ENCODE measurements around the gene DOCK11. TPM values are rescaled to one million over a fixed set of nuclear protein-coding genes. Genes with fewer than 3 reads are reported as not detected.

Gene DOCK11
- total and polyA plus RNA-seq, 2 donors (not counting 1 experiment from before 2014, with no cell fraction given), result 40.1 to 85.3 TPM

DNA sequence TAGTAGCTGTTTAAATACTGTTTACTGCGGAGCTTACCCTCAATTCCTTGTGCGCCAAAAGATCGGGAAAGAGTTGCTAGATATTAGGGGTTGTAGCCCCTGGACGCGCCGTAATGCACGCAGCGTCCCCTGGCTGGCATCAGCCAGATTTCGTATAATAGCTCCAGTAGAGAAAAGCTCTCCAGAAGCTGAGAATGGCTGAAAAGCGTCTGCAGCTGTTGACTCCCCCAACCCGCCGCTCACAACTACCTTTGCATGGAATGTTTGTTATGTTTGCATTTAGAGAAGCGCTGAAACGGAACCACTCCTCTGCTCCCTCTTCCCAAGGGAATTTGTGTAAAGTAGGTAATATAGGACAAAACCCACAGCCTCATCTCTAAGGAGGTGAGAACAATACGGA is 3.7 kb downstream of the DOCK11 start:
- H3K27me3 ChIP-seq (ENCODE audit: control insufficient read depth, insufficient read depth, low read length), result no peaks in the 10 kb centered on the region
- H3K9ac ChIP-seq (ENCODE audit: insufficient read depth, low read length), result no peak overlapping the region
- peak overlapping the region in 1 of 4 experiments; percentile 10 for H3K4me3 ChIP-seq (replicated peaks in 1 of 4; ENCODE audit: control extremely low read depth in 1 of 4, insufficient read depth in 1 of 4, low read depth in 3 of 4, low read length in 4 of 4)
- no peak overlapping the region for H2AFZ ChIP-seq (ENCODE audit: low read length)
- no peaks in the 10 kb centered on the region for H4K20me1 ChIP-seq (ENCODE audit: control insufficient read depth, extremely low read depth, insufficient read depth, low read length)
- H3K27ac ChIP-seq (ENCODE audit: insufficient read depth, low read length), result no peak overlapping the region
- TF ChIP-seq, protein P1, sequence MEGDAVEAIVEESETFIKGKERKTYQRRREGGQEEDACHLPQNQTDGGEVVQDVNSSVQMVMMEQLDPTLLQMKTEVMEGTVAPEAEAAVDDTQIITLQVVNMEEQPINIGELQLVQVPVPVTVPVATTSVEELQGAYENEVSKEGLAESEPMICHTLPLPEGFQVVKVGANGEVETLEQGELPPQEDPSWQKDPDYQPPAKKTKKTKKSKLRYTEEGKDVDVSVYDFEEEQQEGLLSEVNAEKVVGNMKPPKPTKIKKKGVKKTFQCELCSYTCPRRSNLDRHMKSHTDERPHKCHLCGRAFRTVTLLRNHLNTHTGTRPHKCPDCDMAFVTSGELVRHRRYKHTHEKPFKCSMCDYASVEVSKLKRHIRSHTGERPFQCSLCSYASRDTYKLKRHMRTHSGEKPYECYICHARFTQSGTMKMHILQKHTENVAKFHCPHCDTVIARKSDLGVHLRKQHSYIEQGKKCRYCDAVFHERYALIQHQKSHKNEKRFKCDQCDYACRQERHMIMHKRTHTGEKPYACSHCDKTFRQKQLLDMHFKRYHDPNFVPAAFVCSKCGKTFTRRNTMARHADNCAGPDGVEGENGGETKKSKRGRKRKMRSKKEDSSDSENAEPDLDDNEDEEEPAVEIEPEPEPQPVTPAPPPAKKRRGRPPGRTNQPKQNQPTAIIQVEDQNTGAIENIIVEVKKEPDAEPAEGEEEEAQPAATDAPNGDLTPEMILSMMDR (conservative IDR thresholded peaks at IDR 0.05 in 1 of 2, IDR thresholded peaks at IDR 0.05 in 1 of 2; ENCODE audit: low read depth in 1 of 2, low read length in 2 of 2), result peak in 1 of 2 donors; percentile 18
- TF ChIP-seq EZH2 (IDR thresholded peaks at IDR 0.05; ENCODE audit: low read length, missing control alignments), result no peak
- no peaks in the 10 kb centered on the region for H3K36me3 ChIP-seq (ENCODE audit: control insufficient read depth, insufficient read depth, low read length)
- no peak for DNase-seq (ENCODE audit: low read depth in 2 of 2)
- H3K4me2 ChIP-seq (ENCODE audit: extremely low read depth, insufficient read depth, low read length), result no peak overlapping the region
- H3K9me3 ChIP-seq (ENCODE audit: control insufficient read depth, insufficient read depth, low read depth, low read length), result no peaks in the 10 kb centered on the region
- peaks cover 39% of the 10 kb centered on the region for H3K79me2 ChIP-seq (ENCODE audit: control insufficient read depth, insufficient read depth, low read length)
- H3K4me1 ChIP-seq (ENCODE audit: control insufficient read depth, extremely low read depth, insufficient read depth, low read length), result no peaks in the 10 kb centered on the region

DNA sequence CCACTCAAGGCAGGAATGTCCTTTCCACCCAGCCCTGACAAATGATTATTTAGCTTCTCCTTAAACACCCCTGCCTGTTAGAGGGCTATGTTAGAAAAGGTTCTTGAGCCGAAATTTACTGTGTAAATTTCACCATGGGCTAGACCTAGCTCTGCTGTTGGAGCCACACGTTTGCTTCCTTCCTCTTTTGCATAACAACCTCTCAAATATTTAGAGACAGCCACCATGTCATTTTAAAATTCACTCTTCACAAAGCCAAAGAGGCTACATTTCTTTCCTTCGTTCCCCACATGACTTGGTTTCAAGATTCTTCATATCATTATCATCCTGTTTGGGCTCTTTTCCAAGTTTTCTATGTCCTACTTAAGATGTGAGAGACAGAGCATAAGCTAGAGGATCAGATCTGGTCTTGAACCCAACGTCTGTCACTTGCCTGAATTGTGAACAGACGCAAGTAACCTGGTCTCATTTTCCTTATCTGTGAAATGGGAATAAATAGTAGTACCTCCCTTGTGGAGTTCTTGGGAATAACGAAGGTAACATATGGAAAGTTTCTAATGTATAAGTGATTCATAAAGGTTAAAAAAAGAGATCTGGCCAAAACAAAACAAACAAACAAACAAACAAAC is 6.7 kb downstream of the DOCK11 start:
- Histone ChIP-seq H3K9me3 (ENCODE audit: control insufficient read depth, insufficient read depth, low read depth, low read length) (no peaks in the 10 kb centered on the region), H3K79me2 (ENCODE audit: control insufficient read depth, insufficient read depth, low read length) (peaks cover 37% of the 10 kb centered on the region), H2AFZ (ENCODE audit: low read length) (no peak overlapping the region), H3K27ac (ENCODE audit: insufficient read depth, low read length) (no peak overlapping the region), H3K36me3 (ENCODE audit: control insufficient read depth, insufficient read depth, low read length) (no peaks in the 10 kb centered on the region), H3K27me3 (ENCODE audit: control insufficient read depth, insufficient read depth, low read length) (no peaks in the 10 kb centered on the region), H3K4me2 (ENCODE audit: extremely low read depth, insufficient read depth, low read length) (no peak overlapping the region), H3K4me3 (replicated peaks in 1 of 4; ENCODE audit: control extremely low read depth in 1 of 4, insufficient read depth in 1 of 4, low read depth in 3 of 4, low read length in 4 of 4) (no peak overlapping the region), H3K9ac (ENCODE audit: insufficient read depth, low read length) (no peak overlapping the region), H4K20me1 (ENCODE audit: control insufficient read depth, extremely low read depth, insufficient read depth, low read length) (no peaks in the 10 kb centered on the region), H3K4me1 (ENCODE audit: control insufficient read depth, extremely low read depth, insufficient read depth, low read length) (no peaks in the 10 kb centered on the region)
- no peak for DNase-seq (ENCODE audit: low read depth in 2 of 2)
- TF ChIP-seq EZH2 (IDR thresholded peaks at IDR 0.05; ENCODE audit: low read length, missing control alignments), result no peak

DNA sequence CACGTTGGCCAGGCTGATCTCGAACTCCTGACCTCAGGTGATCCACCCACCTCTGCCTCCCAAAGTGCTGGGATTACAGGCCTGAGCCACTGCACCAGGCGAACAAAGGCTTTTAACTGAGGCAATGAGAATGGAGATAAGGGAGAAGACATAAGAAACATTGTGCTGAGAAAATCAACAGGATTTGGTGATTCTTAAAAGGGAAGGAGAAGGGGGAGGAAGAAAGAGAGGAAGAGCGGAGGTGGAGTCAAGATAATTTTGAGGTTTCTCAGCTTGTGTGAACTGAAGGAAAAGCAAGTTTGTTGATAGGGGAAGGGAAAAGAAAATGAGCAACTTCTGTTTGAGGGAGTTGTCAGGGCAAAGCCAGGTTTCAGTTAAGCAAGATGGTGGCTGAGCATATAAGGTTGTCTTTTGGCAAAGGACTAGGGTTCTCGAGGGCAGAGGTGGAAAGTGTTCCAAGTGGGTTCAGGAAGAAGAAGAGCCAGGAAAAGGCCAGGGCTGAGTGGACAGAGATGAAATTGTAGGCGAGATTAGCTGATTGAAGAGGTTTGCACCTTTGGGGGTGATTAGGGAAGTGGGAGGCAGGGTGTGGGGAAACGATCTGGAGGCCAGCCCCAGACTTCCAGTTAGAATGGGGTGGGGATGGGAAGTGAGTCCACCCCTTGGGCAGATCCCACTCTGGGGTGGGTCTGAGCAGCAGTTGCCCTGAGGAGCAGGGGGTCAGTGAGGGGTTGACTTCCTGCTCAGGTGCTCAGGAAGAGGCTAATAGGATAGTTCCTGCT is 7.8 kb downstream of the DOCK11 start:
- H3K27me3 ChIP-seq (ENCODE audit: control insufficient read depth, insufficient read depth, low read length), result no peaks in the 10 kb centered on the region
- no peaks in the 10 kb centered on the region for H3K36me3 ChIP-seq (ENCODE audit: control insufficient read depth, insufficient read depth, low read length)
- H3K4me1 ChIP-seq (ENCODE audit: control insufficient read depth, extremely low read depth, insufficient read depth, low read length), result no peaks in the 10 kb centered on the region
- no peak overlapping the region for H3K9ac ChIP-seq (ENCODE audit: insufficient read depth, low read length)
- H3K9me3 ChIP-seq (ENCODE audit: control insufficient read depth, insufficient read depth, low read depth, low read length), result no peaks in the 10 kb centered on the region
- DNase-seq (ENCODE audit: low read depth in 2 of 2), result no peak
- H3K79me2 ChIP-seq (ENCODE audit: control insufficient read depth, insufficient read depth, low read length), result peaks cover 32% of the 10 kb centered on the region
- H3K27ac ChIP-seq (ENCODE audit: insufficient read depth, low read length), result no peak overlapping the region
- H4K20me1 ChIP-seq (ENCODE audit: control insufficient read depth, extremely low read depth, insufficient read depth, low read length), result no peaks in the 10 kb centered on the region
- no peak overlapping the region for H3K4me3 ChIP-seq (replicated peaks in 1 of 4; ENCODE audit: control extremely low read depth in 1 of 4, insufficient read depth in 1 of 4, low read depth in 3 of 4, low read length in 4 of 4)
- TF ChIP-seq, protein P1 (conservative IDR thresholded peaks at IDR 0.05 in 1 of 2, IDR thresholded peaks at IDR 0.05 in 1 of 2; ENCODE audit: low read depth in 1 of 2, low read length in 2 of 2), result no peak
- TF ChIP-seq EZH2 (IDR thresholded peaks at IDR 0.05; ENCODE audit: low read length, missing control alignments), result no peak
- no peak overlapping the region for H2AFZ ChIP-seq (ENCODE audit: low read length)
- H3K4me2 ChIP-seq (ENCODE audit: extremely low read depth, insufficient read depth, low read length), result no peak overlapping the region

All from fibroblast of lung (primary cell).